Measurements from ENCODE around the gene PNKP.

PNKP gene

DNA sequence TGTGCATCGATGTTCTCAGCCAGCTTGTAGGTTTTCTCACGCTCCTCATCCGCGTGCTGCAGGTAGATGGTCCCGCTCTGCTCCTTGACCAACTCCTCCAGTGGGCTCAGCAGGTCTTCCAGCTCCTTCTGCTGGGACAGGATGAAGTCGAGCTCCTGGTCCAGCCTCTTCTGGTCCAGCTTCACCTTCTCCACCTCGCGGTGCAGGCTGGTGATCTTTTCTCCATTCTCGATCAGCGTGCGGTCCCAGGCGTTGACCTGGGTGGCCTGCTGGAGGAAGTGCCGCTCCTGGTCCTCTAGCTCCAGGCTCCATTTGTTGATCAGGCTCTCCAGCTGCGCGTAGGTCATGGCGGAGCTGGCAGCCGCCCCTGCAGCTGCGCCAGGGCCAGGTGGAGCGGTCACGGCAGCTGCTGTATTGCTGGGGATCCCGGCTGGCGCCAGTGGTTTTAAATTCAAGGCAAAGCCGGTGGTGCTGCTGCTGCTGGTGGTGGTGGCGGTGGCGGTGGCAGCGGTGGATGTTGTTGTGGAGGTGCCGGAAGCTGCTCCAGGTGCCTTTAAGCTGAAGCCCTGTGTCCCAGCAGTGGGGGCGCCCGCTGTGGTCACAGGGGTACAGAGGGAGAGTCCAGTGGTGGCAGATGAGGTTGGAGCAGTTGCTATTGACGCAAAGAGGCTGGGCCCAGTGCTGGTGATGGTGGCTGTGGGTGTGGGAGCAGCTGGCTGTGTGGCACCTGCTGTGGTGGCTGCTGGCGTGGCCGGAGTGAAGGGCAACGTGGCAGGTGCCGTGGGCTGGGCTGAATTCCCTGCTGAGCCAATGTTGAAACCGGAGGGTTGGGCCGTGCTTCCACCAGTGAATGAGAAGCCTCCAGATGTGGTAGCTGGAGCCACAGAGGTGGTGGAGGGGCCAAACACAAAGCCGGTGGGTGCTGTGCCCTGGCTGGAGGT is 41.4 kb upstream of the PNKP start:
- H3K36me3 ChIP-seq (ENCODE audit: low read length), result no peaks in the 10 kb centered on the region
- H3K27ac ChIP-seq (ENCODE audit: low read depth, low read length), result peak overlapping the region; percentile 46
- H4K20me1 ChIP-seq (ENCODE audit: low read depth, low read length), result no peaks in the 10 kb centered on the region
- H3K27me3 ChIP-seq (ENCODE audit: low read length), result no peaks in the 10 kb centered on the region
- no peak overlapping the region for H2AFZ ChIP-seq (ENCODE audit: low read depth, low read length, severe bottlenecking)
- H3F3A ChIP-seq (ENCODE audit: insufficient read depth), result peaks cover 19% of the 10 kb centered on the region; the same call in 1 of the 2 replicates
- no peak overlapping the region for H3K9ac ChIP-seq (ENCODE audit: low read length)
- no peaks in the 10 kb centered on the region for H3K9me3 ChIP-seq (ENCODE audit: insufficient read depth, low read length)
- no peaks in the 10 kb centered on the region for H3K9me2 ChIP-seq (replicated peaks; ENCODE audit: insufficient read depth, low read length)
- no peak overlapping the region for H3K4me3 ChIP-seq (ENCODE audit: insufficient read depth, low read length, poor library complexity, severe bottlenecking)
- TF ChIP-seq, protein P1, sequence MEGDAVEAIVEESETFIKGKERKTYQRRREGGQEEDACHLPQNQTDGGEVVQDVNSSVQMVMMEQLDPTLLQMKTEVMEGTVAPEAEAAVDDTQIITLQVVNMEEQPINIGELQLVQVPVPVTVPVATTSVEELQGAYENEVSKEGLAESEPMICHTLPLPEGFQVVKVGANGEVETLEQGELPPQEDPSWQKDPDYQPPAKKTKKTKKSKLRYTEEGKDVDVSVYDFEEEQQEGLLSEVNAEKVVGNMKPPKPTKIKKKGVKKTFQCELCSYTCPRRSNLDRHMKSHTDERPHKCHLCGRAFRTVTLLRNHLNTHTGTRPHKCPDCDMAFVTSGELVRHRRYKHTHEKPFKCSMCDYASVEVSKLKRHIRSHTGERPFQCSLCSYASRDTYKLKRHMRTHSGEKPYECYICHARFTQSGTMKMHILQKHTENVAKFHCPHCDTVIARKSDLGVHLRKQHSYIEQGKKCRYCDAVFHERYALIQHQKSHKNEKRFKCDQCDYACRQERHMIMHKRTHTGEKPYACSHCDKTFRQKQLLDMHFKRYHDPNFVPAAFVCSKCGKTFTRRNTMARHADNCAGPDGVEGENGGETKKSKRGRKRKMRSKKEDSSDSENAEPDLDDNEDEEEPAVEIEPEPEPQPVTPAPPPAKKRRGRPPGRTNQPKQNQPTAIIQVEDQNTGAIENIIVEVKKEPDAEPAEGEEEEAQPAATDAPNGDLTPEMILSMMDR (IDR thresholded peaks at IDR 0.05; ENCODE audit: insufficient read depth, low read length, poor library complexity, severe bottlenecking), result no peak
- TF ChIP-seq EZH2phosphoT487 (conservative IDR thresholded peaks at IDR 0.05; ENCODE audit: low read length), result no peak
- H3K79me2 ChIP-seq (ENCODE audit: insufficient read depth, low read length), result 0 out of 2 replicates have a peak, but pooled peaks cover 9% of the 10 kb centered on the region
- H3K4me2 ChIP-seq (ENCODE audit: low read depth, low read length, poor library complexity, severe bottlenecking), result no peak overlapping the region

DNA sequence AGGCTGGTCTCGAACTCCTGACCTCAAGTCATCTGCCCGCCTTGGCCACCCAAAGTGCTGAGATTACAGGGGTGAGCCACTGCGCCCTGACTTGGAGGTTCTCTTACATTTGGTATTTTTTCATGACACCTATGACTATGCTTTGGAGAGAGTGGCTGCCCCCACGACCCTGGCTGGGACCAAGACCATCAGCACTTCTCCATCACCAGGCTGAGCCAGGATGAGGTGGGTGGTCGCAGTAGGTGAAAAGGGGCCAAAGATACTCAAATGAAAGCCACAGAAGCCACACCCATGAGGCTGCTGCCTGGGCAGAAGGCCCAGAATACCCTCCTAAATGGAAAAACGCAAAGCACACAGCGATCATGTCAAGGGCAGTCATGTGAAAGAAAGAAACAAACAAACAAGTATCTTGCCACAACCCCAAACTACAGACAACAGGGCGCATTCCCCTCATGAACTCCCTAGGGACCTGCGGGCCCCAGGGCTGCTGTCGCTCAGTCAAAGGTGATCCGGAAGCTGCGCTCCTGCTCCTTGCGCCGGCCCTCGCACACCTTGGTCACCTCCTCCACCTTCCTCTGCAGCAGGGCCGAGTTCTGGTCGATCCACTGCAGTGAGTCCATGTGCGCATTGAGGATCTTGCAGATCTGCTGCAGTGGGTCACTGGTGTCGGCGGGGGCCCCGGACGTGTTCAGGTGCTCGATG is 40.5 kb upstream of the PNKP start:
- H3K9ac ChIP-seq (ENCODE audit: low read length), result no peak overlapping the region
- H3K36me3 ChIP-seq (ENCODE audit: low read length), result no peaks in the 10 kb centered on the region
- H2AFZ ChIP-seq (ENCODE audit: low read depth, low read length, severe bottlenecking), result no peak overlapping the region
- H3K27ac ChIP-seq (ENCODE audit: low read depth, low read length), result peak overlapping the region; percentile 46
- no peaks in the 10 kb centered on the region for H3K27me3 ChIP-seq (ENCODE audit: low read length)
- H3K9me2 ChIP-seq (replicated peaks; ENCODE audit: insufficient read depth, low read length), result no peaks in the 10 kb centered on the region
- TF ChIP-seq, protein P1 (IDR thresholded peaks at IDR 0.05; ENCODE audit: insufficient read depth, low read length, poor library complexity, severe bottlenecking), result no peak
- TF ChIP-seq EZH2phosphoT487 (conservative IDR thresholded peaks at IDR 0.05; ENCODE audit: low read length), result no peak
- H3K79me2 ChIP-seq (ENCODE audit: insufficient read depth, low read length), result 0 out of 2 replicates have a peak, but pooled peaks cover 4% of the 10 kb centered on the region
- H3F3A ChIP-seq (ENCODE audit: insufficient read depth), result peaks cover 19% of the 10 kb centered on the region; the same call in 1 of the 2 replicates
- H3K4me3 ChIP-seq (ENCODE audit: insufficient read depth, low read length, poor library complexity, severe bottlenecking), result no peak overlapping the region
- H3K4me2 ChIP-seq (ENCODE audit: low read depth, low read length, poor library complexity, severe bottlenecking), result no peak overlapping the region
- no peaks in the 10 kb centered on the region for H4K20me1 ChIP-seq (ENCODE audit: low read depth, low read length)
- no peaks in the 10 kb centered on the region for H3K9me3 ChIP-seq (ENCODE audit: insufficient read depth, low read length)

DNA sequence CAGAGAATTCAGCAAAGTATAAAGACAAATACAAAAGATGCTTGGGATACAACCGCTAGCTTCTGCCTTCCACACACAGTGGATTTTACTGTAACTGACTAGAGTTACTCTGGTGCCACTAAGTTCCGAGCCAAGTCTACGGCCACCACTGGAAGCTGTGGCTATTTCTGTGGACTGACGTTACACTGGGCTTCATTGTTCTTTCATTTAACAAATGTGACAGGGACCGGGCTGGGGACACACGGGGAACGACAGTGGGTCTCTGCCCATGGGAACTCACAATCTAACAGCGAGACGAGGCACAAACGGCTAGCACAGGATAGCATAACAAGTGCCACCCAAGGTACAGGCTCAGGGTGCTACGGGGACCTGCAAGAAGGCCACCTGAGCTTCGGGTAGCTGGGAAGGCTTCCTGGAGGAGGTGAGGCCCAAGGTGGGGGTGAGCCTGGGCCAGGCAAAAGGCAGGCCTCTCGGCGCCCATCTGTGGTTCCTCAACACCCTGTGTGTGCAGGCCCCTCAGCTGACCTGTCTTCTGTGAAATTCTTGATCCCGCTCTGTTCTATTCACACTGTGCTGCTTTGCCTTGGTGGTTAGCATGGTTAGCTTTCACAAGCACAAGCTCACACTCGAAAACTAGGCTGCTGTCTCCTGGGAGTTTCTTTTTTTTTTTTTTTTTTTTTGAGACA is 39.6 kb upstream of the PNKP start:
- Histone ChIP-seq H4K20me1 (ENCODE audit: low read depth, low read length) (no peaks in the 10 kb centered on the region), H3K9me2 (replicated peaks; ENCODE audit: insufficient read depth, low read length) (no peaks in the 10 kb centered on the region), H3K4me3 (ENCODE audit: insufficient read depth, low read length, poor library complexity, severe bottlenecking) (no peak overlapping the region), H3K79me2 (ENCODE audit: insufficient read depth, low read length) (0 out of 2 replicates have a peak, but pooled peaks cover 4% of the 10 kb centered on the region), H2AFZ (ENCODE audit: low read depth, low read length, severe bottlenecking) (no peak overlapping the region), H3K9ac (ENCODE audit: low read length) (no peak overlapping the region), H3K4me2 (ENCODE audit: low read depth, low read length, poor library complexity, severe bottlenecking) (no peak overlapping the region), H3K27me3 (ENCODE audit: low read length) (no peaks in the 10 kb centered on the region), H3K36me3 (ENCODE audit: low read length) (no peaks in the 10 kb centered on the region), H3F3A (ENCODE audit: insufficient read depth) (peaks cover 18% of the 10 kb centered on the region; the same call in 1 of the 2 replicates), H3K27ac (ENCODE audit: low read depth, low read length) (peak overlapping the region; percentile 46), H3K9me3 (ENCODE audit: insufficient read depth, low read length) (no peaks in the 10 kb centered on the region)
- TF ChIP-seq, protein P1 (IDR thresholded peaks at IDR 0.05; ENCODE audit: insufficient read depth, low read length, poor library complexity, severe bottlenecking), result no peak
- TF ChIP-seq EZH2phosphoT487 (conservative IDR thresholded peaks at IDR 0.05; ENCODE audit: low read length), result no peak
